Gastroesophageal sphincter (tissue), 3 donors: Measurements from ENCODE around the gene RXFP2.

Source experiments
- CTCF ChIP-seq, 4 experiments: fragments of 200-600 bp in 2 of 4; fragments of 450-650 bp in 2 of 4; sonication (generic) in 1 of 4; IDR thresholded peaks; one replicate each; pipeline ENCODE4 v1.5.1; 2017 to 2019; ENCODE audit warnings: antibody characterized with exemption in 4 of 4, mild to moderate bottlenecking in 2 of 4, moderate library complexity in 2 of 4
- EP300 ChIP-seq: sonication (generic); formaldehyde crosslinking; IDR thresholded peaks from one replicate; pipeline ENCODE4 v1.6.1; 2017; ENCODE audit warnings: antibody characterized with exemption, mild to moderate bottlenecking
- POLR2A ChIP-seq, 2 donors: fragments of 450-650 bp; IDR thresholded peaks; one replicate each; pipeline ENCODE4 v1.6.1; 2017; ENCODE audit warnings: antibody characterized with exemption in 2 of 2, mild to moderate bottlenecking in 2 of 2, moderate library complexity in 1 of 2
- POLR2AphosphoS5 ChIP-seq: sonication (generic); formaldehyde crosslinking; IDR thresholded peaks from one replicate; pipeline ENCODE4 v1.6.1; 2017; ENCODE audit warnings: antibody characterized with exemption

GRCh38 chr13:31846182-31846938 lies 107.0 kb downstream of the RXFP2 start:
- TF ChIP-seq CTCF (IDR thresholded peaks at IDR 0.05) (peak in 1 of 4 experiments; percentile 14), EP300 (no peak), POLR2A (IDR thresholded peaks at IDR 0.05) (peak; percentile 45 to 51), POLR2AphosphoS5 (no peak)
